Stimulated activated naive CD4-positive, alpha-beta T cell (primary cell): Measurements from ENCODE around the gene STK25.
"Not testable (repeated sequence)": the region's sequence is repeated elsewhere in the genome, so short reads cannot be mapped to it uniquely, and the experiment has no call there.

Experiments
- DNase-seq, 6 experiments: peaks; one replicate each; lab custom pipeline; 2025; lab: John Stamatoyannopoulos, UW

Gene STK25

DNA sequence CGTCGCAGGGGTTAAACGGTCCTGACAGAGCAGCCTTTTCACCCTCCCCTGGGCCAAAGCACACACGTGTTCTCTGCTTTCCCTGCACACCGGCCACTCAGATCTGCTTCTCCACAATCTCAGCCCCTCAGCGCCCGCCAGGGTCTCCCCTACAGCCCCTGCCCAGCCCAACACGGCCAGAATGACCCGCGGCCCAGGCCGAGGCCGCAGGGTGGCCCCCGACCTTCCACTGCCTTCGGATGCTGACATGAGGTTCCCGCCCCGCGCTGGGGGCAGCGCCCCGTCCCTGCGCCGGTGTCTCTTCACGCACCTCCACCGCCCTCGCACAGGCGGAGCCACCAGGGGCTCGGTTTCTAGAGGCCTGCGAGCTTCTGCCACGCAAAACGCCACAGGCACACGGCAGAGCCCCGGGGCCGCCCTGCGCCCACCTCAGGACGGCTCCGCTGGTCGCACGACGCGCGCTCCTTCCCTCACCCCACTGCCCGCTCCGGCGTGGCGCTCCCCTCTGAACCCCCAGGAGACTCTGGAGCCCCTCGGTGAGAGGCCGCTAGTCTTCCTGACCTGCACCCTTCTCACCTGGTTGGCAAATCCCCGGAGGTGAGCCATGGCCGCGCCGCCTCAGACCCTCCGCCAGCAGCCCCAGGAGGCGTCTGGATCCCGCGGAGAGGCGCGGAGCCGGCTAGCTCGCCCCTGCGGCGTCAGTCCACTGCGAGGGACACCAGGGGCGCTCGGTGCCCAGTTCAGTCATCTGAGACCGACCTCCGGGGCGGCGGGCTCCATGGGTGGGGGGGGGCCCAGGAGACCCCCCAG is 749 bp downstream of the STK25 start:
- DNase-seq, result peak in 5 of 6 experiments; percentile 9 to 46 (median 37)

- DNase-seq, result no peak
Measured at GRCh38 chr2:241506793-241507429, 1.5 kb downstream of the STK25 start.

DNA sequence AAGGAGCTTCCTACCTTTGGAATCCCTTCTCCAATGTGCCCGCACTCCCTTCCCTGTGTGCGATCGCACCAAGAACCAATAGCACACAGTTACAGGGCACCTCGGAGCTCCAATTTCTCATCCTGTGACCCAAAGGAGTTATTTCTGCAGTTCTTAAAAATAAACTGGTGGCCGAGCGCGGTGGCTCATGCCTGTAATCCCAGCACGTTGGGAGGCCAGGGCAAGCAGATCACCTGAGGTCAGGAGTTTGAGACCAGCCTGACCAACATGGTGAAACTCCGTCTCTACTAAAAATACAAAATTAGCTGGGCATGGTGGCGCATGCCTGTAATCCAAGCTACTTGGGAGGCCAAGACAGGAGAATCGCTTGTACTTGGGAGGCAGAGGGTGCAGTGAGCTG is 2.1 kb downstream of the STK25 start:
- DNase-seq, result not testable (repeated sequence)

DNA sequence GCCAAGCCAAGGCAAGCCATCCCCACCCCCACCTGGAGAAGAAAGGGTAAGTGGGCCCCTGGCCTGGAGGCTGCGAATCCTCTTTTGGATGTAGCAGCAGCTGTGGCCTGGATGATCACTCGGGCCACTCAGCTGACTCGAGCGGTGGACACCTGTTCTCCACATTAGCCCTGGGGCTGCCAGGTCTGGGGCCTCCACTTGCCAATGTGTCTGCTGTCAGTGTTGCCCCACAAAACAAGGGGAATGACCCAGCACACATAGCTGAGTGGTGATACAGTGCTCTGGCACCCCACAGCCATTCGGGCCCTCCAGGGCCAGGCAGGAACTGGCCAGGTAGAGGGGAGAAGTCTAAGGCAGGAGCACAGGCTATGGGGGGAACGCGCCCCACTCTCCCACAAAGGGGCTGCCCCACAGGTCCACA is 2.6 kb downstream of the STK25 start:
- no peak for DNase-seq

- DNase-seq, result no peak
Measured at GRCh38 chr2:241505086-241505780, 3.2 kb downstream of the STK25 start.

DNA sequence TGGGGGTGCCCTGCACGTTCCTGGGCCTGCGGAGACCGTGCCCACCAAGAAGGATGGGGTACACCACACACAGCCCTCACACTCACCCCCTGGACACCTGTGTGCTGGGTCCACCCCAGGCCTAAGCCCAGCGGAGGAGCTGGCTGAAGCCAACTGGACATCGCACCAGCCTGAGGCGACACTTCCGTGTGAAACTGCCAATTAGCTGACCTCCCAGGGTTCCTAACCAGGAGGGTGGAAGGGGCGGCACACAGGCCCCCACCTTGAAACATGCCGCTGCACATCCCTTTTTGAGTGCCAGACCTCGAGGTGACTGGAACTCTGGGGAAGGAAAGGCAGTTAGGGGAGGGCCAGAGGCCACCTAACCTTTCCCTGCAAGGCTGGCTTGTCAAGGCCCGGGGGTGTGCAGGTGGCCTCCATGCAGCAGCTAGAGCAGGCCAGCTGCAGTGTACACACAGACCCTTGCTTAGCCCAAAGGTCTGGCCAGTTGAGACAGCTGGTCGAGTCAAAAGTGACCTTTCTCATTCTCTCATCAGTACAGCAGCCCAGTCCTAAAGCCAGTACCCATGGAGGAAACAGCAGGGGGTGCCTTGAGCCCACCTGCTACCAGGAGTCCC is 4.5 kb downstream of the STK25 start:
- no peak for DNase-seq

- DNase-seq, result no peak
Measured at GRCh38 chr2:241502281-241502680, 6.1 kb downstream of the STK25 start.

DNA sequence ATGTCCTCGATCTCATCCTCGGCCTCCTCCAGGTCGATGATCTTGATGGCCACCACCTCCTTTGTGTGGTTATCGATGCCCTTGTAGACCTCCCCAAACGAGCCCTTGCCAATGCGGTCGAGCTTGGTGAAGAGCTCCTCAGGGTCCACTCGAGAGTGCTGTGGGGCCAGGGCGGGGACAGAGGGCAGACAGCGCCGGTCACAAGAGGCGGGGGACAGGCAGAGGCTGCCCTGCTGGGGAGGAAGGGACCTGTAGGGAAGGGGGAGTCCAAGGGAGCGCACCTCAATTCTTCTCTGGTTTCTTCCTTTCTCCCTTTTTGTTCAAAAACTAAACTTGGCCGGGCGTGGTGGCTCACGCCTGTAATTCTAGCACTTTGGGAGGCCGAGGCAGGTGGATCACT is 6.8 kb downstream of the STK25 start:
- no peak for DNase-seq

DNA sequence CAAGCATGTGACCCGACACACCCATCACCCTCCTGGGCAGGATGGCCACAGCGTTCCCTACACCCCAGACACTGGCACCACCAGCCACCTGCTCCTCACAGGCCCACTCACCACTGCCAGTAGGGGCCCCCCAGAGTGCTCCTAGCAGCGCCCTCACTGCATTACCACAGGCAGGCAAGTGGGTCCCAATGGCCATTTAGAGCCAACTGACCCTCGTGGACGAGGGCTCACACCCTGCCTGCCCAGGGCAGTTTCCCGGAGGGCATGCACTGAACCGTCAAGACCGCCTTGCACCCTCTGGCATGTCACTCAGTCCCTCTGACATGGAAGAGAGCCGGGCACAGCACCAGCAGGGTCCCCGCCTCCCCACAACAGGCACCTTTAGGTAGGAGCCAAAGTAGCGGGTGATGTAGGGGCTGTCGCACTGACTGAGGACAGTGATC is 7.3 kb downstream of the STK25 start:
- no peak for DNase-seq

- no peak for DNase-seq
Measured at GRCh38 chr2:241500431-241500975, 7.9 kb downstream of the STK25 start.

DNA sequence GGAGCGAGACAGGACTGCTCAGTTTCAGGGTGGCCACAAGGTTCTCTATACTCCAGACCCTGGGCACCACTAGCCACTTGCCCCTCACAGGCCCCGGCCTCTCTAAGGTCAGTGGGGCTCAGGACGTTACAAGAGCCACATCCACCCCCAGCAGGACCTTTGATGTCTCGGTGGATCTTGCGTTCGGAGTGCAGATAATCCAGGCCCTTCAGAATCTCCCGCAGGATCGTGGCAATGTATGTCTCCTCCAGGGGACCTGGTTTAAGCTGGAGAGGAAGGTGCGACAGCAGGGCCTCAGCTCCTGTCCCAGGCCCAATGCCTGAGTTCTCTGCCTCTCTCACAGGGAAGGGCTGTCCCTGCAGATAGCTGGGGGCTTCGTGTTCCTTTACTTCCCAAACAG is 8.4 kb downstream of the STK25 start:
- no peak for DNase-seq

DNA sequence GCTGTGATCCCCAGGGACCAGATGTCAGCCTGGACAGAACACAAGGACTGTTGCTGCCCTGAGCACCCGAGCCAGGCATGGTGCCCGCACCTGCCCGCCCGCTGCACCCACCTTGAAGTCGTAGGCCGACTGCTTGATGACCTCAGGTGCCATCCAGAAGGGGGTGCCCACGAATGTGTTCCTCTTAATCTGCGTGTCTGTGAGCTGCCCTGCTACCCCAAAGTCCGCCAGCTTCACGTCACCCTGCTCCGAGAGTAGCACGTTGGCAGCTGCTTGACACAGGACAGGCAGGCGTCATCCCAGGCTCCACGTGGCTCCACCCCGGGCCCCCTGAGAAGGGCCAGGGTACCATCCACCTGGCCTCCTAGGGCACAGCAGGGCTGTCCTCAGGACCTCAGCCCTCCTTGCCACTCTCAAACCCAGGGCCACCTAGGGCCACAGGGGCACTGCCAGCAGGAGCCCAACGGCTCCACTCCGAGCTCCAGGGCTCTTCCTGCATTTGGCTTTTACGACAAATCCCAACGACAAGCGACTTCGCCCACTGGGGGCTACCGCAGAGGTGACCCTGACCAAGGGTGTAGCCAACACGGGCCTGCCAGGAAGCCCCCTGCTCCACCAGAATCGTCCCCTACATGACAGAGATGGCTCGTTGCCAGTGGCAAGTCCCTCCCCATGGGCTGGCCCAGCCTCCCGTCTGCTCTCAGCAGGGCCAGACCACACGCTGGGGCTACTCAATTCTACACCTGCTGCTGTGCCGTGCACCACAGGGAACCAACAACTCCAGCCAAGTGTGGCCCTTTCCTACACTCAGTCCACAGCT is 9.0 kb downstream of the STK25 start:
- DNase-seq, result no peak

GRCh38 chr2:241498115-241499070 is 10.0 kb downstream of the STK25 start:
- DNase-seq, result no peak

GRCh38 chr2:241496904-241497877 is 11.2 kb downstream of the STK25 start:
- no peak for DNase-seq

GRCh38 chr2:241496003-241496707 is 12.2 kb downstream of the STK25 start:
- no peak for DNase-seq

DNA sequence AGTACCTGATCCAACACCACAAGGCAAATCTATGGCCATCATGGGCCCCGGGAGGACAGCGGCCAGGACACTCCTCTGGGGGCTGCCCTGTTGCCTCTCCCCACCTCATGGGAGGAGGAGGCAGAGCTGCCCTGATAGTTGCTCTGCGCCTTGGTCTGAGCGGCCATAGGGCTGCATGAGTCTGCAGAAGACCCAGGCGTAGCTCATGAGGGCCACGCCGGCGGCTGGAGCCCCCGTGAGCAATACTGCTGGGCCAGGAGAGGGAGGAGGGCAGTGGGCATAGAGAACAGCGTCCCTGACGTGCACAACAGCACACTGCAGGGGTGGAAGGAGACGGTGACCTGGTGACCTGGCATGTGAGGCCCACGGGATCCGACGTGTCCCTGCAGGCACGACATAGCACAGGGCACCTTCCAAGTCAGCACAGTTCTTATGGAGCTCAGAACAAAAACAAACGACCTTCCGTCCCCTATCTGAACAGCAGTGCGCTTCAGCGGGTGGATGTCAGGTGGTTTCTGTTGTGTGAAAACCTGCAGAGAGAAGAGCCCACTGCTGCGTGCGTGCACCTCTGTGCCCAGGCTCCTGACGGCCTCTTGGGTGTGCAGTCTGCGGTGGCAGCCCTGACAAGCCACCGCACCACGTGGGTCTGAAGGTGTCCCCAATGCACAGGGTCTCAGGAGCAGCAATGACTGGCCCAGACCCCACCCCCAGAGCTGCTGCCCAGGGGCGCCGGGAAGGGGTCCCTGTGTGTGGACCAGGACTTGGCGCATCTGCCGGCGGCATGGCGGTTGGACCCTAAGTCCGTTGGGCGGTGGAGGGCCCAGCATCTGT is 13.0 kb downstream of the STK25 start:
- DNase-seq, result no peak

- no peak for DNase-seq
Measured at GRCh38 chr2:241494311-241494908, 14.0 kb downstream of the STK25 start.
